Measurements from ENCODE around the gene MAGEB16. TPM values are rescaled to one million over a fixed set of nuclear protein-coding genes. Genes with fewer than 3 reads are reported as not detected.

MAGEB16 gene
- total RNA-seq, 1 experiment from 2014 or later, result not detected

GRCh38 chrX:35819241-35819640 lies 21.1 kb downstream of the MAGEB16 start:
- H3K9me3 Mint-ChIP-seq, result peaks cover 3% of the 10 kb centered on the region
- H3K27ac Mint-ChIP-seq, result no peak overlapping the region
- H3K4me1 Mint-ChIP-seq, result peaks cover 12% of the 10 kb centered on the region
- DNase-seq (ENCODE audit: low spot score) (no peak), ATAC-seq (no peak)
- TF ChIP-seq TEAD4 (CRISPR knock-in tag; IDR thresholded peaks at IDR 0.05) (no peak), ZNF671 (CRISPR knock-in tag; IDR thresholded peaks at IDR 0.05) (no peak), ATF3 (CRISPR knock-in tag; conservative IDR thresholded peaks at IDR 0.05) (no peak), AFF4 (CRISPR knock-in tag; IDR thresholded peaks at IDR 0.05; ENCODE audit: borderline replicate concordance) (no peak), SOX15 (CRISPR knock-in tag; IDR thresholded peaks at IDR 0.05) (no peak), ZNF396 (CRISPR knock-in tag; IDR thresholded peaks at IDR 0.05; ENCODE audit: borderline replicate concordance) (no peak), ARID4B (CRISPR knock-in tag; IDR thresholded peaks at IDR 0.05; ENCODE audit: borderline replicate concordance) (no peak), MXD4 (CRISPR knock-in tag; IDR thresholded peaks at IDR 0.05; ENCODE audit: borderline replicate concordance) (no peak), ZSCAN18 (CRISPR knock-in tag; IDR thresholded peaks at IDR 0.05) (no peak), ETV6 (CRISPR knock-in tag; IDR thresholded peaks at IDR 0.05) (no peak), FOXP4 (CRISPR knock-in tag; IDR thresholded peaks at IDR 0.05) (no peak), SMAD3 (CRISPR knock-in tag; IDR thresholded peaks at IDR 0.05; ENCODE audit: borderline replicate concordance) (no peak), ZNF416 (CRISPR knock-in tag; IDR thresholded peaks at IDR 0.05) (no peak), NR3C1 (CRISPR knock-in tag; conservative IDR thresholded peaks at IDR 0.05; ENCODE audit: low read depth) (no peak), CREB1 (CRISPR knock-in tag; IDR thresholded peaks at IDR 0.05) (no peak), MYBL2 (CRISPR knock-in tag; IDR thresholded peaks at IDR 0.05) (no peak)
- CTCF ChIA-PET, result no interaction called here
- POLR2A ChIA-PET, result no interaction called here
- H3K27me3 Mint-ChIP-seq (ENCODE audit: low read depth), result no peaks in the 10 kb centered on the region
- H3K36me3 Mint-ChIP-seq, result no peaks in the 10 kb centered on the region
- H3K4me3 Mint-ChIP-seq, result no peak overlapping the region

Measured in WTC11 (cell line).